ENCODE measurements around the gene EYS. TPM values are rescaled to one million over a fixed set of nuclear protein-coding genes. Genes with fewer than 3 reads are reported as not detected.

Gene EYS
- total RNA-seq, 1 experiment from 2014 or later: 1.5 TPM

DNA sequence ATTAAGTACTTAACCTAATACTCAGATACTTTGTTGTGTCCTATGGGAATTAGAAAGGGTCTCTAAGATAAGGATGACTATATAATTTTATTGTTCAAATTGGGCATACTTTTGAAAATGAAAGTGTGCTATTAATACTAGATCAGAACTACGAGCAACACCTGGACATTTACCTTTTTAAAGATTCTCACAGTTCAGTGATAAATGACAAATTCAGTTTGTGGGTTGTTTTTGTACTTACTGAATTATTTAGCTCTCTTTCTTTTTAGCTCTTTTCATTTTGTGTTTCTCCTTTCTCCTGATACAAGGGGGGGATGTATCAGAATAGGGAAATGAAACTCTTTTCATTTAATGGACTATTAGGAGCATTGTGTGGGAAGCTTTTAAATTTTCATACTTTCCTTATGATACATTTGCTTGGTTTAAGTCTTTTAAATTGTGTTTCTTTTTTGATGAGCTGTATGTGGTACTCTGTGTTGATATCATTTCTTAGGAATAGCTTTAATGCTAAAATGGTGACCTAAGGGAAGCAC, 2023.9 kb downstream of the EYS start:
- peaks cover 6% of the 10 kb centered on the region for H3K4me1 Mint-ChIP-seq (ENCODE audit: insufficient read depth, unreplicated experiment)
- no peaks in the 10 kb centered on the region for H3K9me3 Mint-ChIP-seq (ENCODE audit: unreplicated experiment)
- ChIA-PET POLR2A (interaction anchor here (1.1 to 1.9 kb wide), 5 partner anchors 9 to 48 kb away, joined by 3 to 5 read pairs (median 5); partner anchors contain the start of gene PHF3), CTCF (interaction anchor here (0.5 to 5.3 kb wide), 3 partner anchors 82 to 752 kb away, joined by 3 to 26 read pairs (median 4); no protein-coding TSS in a partner anchor)
- H3K36me3 Mint-ChIP-seq (ENCODE audit: insufficient read depth, unreplicated experiment): peaks cover 55% of the 10 kb centered on the region
- H3K4me3 Mint-ChIP-seq (ENCODE audit: unreplicated experiment): no peak overlapping the region
- BruUV-seq (replicated peaks): no TSS peak
- DNase-seq (ENCODE audit: unreplicated experiment): no peak
- TF ChIP-seq, protein P1, sequence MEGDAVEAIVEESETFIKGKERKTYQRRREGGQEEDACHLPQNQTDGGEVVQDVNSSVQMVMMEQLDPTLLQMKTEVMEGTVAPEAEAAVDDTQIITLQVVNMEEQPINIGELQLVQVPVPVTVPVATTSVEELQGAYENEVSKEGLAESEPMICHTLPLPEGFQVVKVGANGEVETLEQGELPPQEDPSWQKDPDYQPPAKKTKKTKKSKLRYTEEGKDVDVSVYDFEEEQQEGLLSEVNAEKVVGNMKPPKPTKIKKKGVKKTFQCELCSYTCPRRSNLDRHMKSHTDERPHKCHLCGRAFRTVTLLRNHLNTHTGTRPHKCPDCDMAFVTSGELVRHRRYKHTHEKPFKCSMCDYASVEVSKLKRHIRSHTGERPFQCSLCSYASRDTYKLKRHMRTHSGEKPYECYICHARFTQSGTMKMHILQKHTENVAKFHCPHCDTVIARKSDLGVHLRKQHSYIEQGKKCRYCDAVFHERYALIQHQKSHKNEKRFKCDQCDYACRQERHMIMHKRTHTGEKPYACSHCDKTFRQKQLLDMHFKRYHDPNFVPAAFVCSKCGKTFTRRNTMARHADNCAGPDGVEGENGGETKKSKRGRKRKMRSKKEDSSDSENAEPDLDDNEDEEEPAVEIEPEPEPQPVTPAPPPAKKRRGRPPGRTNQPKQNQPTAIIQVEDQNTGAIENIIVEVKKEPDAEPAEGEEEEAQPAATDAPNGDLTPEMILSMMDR (IDR thresholded peaks at IDR 0.05; ENCODE audit: unreplicated experiment): no peak
- intact Hi-C loops (cut with micrococcal nuclease): loop anchor here (5.0 kb wide), 1 partner anchor 46 kb away; the partner anchor contains the start of gene PHF3
- no peak overlapping the region for H3K27ac Mint-ChIP-seq (ENCODE audit: low read depth, unreplicated experiment)
- no peaks in the 10 kb centered on the region for H3K27me3 Mint-ChIP-seq (ENCODE audit: insufficient read depth, unreplicated experiment)

DNA sequence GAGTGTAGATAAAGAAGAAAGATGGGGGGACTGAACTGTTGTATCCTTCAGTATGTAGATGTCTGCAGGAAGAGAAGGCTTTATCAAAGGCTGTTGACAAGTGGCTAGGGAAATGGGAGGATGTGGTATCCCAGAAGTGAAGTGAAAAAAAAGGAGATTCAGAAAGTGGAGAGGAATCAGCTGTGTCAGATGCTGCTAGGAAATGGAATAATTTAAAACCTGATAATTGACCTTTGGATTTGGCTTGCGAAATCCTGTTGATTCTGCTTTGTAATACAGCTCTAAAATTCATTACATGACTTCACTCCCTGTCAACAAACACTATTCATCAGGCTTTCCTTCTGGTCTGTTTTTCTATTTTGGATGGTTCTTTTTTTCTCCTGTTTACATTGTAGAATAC, 2029.7 kb downstream of the EYS start:
- intact Hi-C loops (cut with micrococcal nuclease): no loop called here
- Mint-ChIP-seq H3K27ac (ENCODE audit: low read depth, unreplicated experiment) (no peak overlapping the region), H3K4me3 (ENCODE audit: unreplicated experiment) (no peak overlapping the region), H3K27me3 (ENCODE audit: insufficient read depth, unreplicated experiment) (no peaks in the 10 kb centered on the region), H3K4me1 (ENCODE audit: insufficient read depth, unreplicated experiment) (peaks cover 6% of the 10 kb centered on the region), H3K9me3 (ENCODE audit: unreplicated experiment) (no peaks in the 10 kb centered on the region), H3K36me3 (ENCODE audit: insufficient read depth, unreplicated experiment) (peaks cover 24% of the 10 kb centered on the region)
- BruUV-seq (replicated peaks): no TSS peak
- ChIA-PET POLR2A (interaction anchor here (0.5 to 1.5 kb wide), 5 partner anchors 8 to 129 kb away, joined by 3 to 5 read pairs (median 3); partner anchors contain the start of gene PHF3), CTCF (interaction anchor here (0.6 kb wide), 1 partner anchor 80 kb away, joined by 3 read pairs; no protein-coding TSS in a partner anchor)
- no peak for DNase-seq (ENCODE audit: unreplicated experiment)
- TF ChIP-seq, protein P1 (IDR thresholded peaks at IDR 0.05; ENCODE audit: unreplicated experiment): no peak

DNA sequence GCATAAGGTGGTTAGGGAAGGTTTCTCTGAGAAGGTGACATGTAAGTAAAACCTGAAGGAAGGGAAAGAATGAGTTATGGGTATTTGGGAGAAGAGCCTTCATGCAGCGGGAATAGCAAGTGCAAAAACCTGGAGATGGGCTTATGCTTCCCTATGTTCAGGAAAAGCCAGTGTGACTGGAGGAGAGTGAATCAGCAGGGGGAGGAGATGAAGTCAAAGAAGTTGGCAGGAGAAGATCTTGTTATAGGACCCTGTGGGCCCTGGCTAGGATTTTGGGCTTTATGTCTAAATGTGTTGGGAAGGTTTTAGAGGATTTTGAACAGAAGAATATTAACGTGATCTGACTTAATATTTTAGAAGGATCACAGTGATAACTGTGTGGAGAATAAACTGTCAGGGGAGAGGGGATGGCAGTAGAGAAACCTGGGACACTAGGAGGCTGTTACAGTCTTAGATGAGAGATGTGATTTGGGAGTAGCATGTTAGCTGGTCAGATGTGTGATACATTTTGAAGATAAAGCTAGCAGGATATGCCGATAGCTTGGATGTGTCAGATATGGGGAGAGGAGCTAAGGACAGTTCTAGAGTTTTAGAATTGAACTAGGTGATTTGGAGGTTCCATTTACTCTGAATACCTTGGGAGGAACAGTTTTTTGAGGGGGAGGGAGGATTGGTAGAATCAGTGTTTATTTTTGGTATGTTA, 2030.5 kb downstream of the EYS start:
- BruUV-seq (replicated peaks): no TSS peak
- no peaks in the 10 kb centered on the region for H3K9me3 Mint-ChIP-seq (ENCODE audit: unreplicated experiment)
- intact Hi-C loops (cut with micrococcal nuclease): no loop called here
- TF ChIP-seq, protein P1 (IDR thresholded peaks at IDR 0.05; ENCODE audit: unreplicated experiment): no peak
- no peaks in the 10 kb centered on the region for H3K27me3 Mint-ChIP-seq (ENCODE audit: insufficient read depth, unreplicated experiment)
- H3K36me3 Mint-ChIP-seq (ENCODE audit: insufficient read depth, unreplicated experiment): peaks cover 20% of the 10 kb centered on the region
- ChIA-PET POLR2A (interaction anchor here (0.5 to 1.5 kb wide), 5 partner anchors 8 to 130 kb away, joined by 3 to 5 read pairs (median 3); partner anchors contain the start of gene PHF3), CTCF (interaction anchor here (0.6 to 0.7 kb wide), 2 partner anchors 19 to 79 kb away, joined by 3 read pairs; no protein-coding TSS in a partner anchor)
- H3K27ac Mint-ChIP-seq (ENCODE audit: low read depth, unreplicated experiment): no peak overlapping the region
- H3K4me1 Mint-ChIP-seq (ENCODE audit: insufficient read depth, unreplicated experiment): peaks cover 6% of the 10 kb centered on the region
- DNase-seq (ENCODE audit: unreplicated experiment): no peak
- no peak overlapping the region for H3K4me3 Mint-ChIP-seq (ENCODE audit: unreplicated experiment)

DNA sequence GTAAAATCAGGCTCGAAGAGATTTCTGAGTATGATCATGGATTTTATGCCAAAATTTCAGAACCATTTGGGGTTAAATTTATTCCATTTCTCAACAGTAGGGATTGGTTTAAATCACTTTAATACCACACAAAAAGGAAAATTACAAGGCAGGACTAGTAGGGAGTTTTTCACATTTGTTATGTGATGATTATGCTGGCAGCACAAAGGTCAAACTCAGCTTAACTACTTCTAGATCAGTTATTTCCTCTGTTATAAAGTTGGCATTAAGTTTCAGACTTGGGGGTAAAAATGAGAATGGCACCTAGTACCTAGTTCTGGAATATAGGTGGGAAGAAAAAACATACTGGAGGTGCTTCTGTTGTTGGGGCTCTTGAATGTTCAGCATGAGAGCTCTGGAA, 2031.9 kb downstream of the EYS start:
- no peak for DNase-seq (ENCODE audit: unreplicated experiment)
- no peak overlapping the region for H3K27ac Mint-ChIP-seq (ENCODE audit: low read depth, unreplicated experiment)
- TF ChIP-seq, protein P1 (IDR thresholded peaks at IDR 0.05; ENCODE audit: unreplicated experiment): no peak
- H3K4me3 Mint-ChIP-seq (ENCODE audit: unreplicated experiment): no peak overlapping the region
- peaks cover 6% of the 10 kb centered on the region for H3K36me3 Mint-ChIP-seq (ENCODE audit: insufficient read depth, unreplicated experiment)
- H3K9me3 Mint-ChIP-seq (ENCODE audit: unreplicated experiment): no peaks in the 10 kb centered on the region
- peaks cover 6% of the 10 kb centered on the region for H3K4me1 Mint-ChIP-seq (ENCODE audit: insufficient read depth, unreplicated experiment)
- intact Hi-C loops (cut with micrococcal nuclease): no loop called here
- H3K27me3 Mint-ChIP-seq (ENCODE audit: insufficient read depth, unreplicated experiment): no peaks in the 10 kb centered on the region
- ChIA-PET POLR2A (no interaction called here), CTCF (no interaction called here)
- no TSS peak for BruUV-seq (replicated peaks)

Data from MCF 10A (cell line).